IPS-18a (cell line): ENCODE results near the gene BARX1.
A peak's percentile ranks its signal among the peaks of the same experiment; 100 is the strongest.
"Not testable (repeated sequence)": the region's sequence is repeated elsewhere in the genome, so short reads cannot be mapped to it uniquely, and the experiment has no call there.

ENCODE experiments used
- H3K27ac ChIP-seq: one replicate; pipeline ENCODE4 v1.5.1; 2013; ENCODE audit warnings: low read length
- H3K27me3 ChIP-seq: one replicate; pipeline ENCODE4 v1.6.1; 2013; ENCODE audit warnings: mild to moderate bottlenecking, low read length; ENCODE audit not compliant: control insufficient read depth, insufficient read depth
- H3K36me3 ChIP-seq: one replicate; pipeline ENCODE4 v1.6.1; 2013; ENCODE audit warnings: low read depth, low read length; ENCODE audit not compliant: control insufficient read depth
- H3K4me1 ChIP-seq: one replicate; pipeline ENCODE4 v1.6.1; 2013; ENCODE audit warnings: low read depth, low read length; ENCODE audit not compliant: control insufficient read depth
- H3K4me3 ChIP-seq: one replicate; pipeline ENCODE4 v1.5.1; 2013; ENCODE audit warnings: low read length
- H3K9ac ChIP-seq: one replicate; pipeline ENCODE4 v1.6.1; 2013; ENCODE audit warnings: mild to moderate bottlenecking, low read length, moderate library complexity
- H3K9me3 ChIP-seq: one replicate; pipeline ENCODE4 v1.6.1; 2013; ENCODE audit warnings: low read depth, low read length; ENCODE audit not compliant: control insufficient read depth

The BARX1 gene

GRCh38 chr9:93948441-93949072 is 6.6 kb downstream of the BARX1 start:
- no peak overlapping the region for H3K9ac ChIP-seq
- H3K4me1 ChIP-seq, result peaks cover 44% of the 10 kb centered on the region
- no peaks in the 10 kb centered on the region for H3K36me3 ChIP-seq
- peaks cover 100% of the 10 kb centered on the region for H3K27me3 ChIP-seq
- H3K4me3 ChIP-seq, result peak overlapping the region; percentile 40
- H3K27ac ChIP-seq, result no peak overlapping the region
- H3K9me3 ChIP-seq, result no peaks in the 10 kb centered on the region

- Histone ChIP-seq H3K9ac (no peak overlapping the region), H3K9me3 (no peaks in the 10 kb centered on the region), H3K27me3 (peaks cover 100% of the 10 kb centered on the region), H3K4me3 (peak overlapping the region; percentile 40), H3K36me3 (no peaks in the 10 kb centered on the region), H3K27ac (no peak overlapping the region), H3K4me1 (peaks cover 39% of the 10 kb centered on the region)
Observed at GRCh38 chr9:93947409-93948070, 7.6 kb downstream of the BARX1 start.

DNA sequence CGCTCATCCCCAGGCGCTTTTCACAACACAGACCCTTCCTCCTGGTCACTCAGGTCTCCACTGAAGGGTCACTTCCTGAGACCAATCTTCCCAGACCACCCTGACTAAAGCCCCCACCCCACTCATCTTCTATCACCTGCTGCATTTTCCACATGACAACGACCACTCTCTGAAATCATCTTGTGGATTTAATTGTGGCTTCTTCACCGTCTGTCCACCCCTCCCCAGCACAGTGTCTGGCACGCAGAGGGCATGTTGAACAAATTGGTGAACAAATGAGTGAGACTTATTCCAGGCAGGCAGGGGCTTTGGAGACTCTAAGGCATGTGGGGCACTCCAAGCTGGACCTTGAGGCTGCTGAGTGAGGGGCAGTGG is 8.8 kb downstream of the BARX1 start:
- Histone ChIP-seq H3K27me3 (peaks cover 100% of the 10 kb centered on the region), H3K4me1 (peaks cover 33% of the 10 kb centered on the region), H3K9ac (no peak overlapping the region), H3K36me3 (no peaks in the 10 kb centered on the region), H3K9me3 (no peaks in the 10 kb centered on the region), H3K4me3 (peak overlapping the region; percentile 55), H3K27ac (no peak overlapping the region)

GRCh38 chr9:93945400-93946337 is 9.5 kb downstream of the BARX1 start:
- Histone ChIP-seq H3K27me3 (peaks cover 100% of the 10 kb centered on the region), H3K4me3 (peak overlapping the region; percentile 55), H3K27ac (no peak overlapping the region), H3K9ac (no peak overlapping the region), H3K36me3 (no peaks in the 10 kb centered on the region), H3K4me1 (peaks cover 27% of the 10 kb centered on the region), H3K9me3 (no peaks in the 10 kb centered on the region)

DNA sequence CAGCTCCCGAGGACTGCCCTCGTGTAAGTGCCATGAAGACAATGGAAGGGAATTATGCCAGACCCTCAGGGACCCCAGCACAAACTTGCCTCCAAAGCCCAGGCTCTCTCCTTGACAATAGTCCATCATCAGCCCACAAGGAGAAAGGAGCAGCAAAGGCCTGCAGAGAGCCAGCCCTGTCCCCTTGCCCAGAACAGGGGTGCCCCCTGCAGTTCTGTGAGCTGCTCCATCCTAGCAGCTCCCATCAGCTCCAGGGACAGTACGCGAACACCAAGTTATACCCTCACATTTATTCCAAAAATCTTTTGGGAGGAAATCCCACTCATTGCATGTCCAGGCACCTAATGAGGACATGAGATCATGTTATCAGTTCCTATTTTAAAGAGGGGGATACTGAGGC is 11.1 kb downstream of the BARX1 start:
- Histone ChIP-seq H3K4me3 (no peak overlapping the region), H3K36me3 (no peaks in the 10 kb centered on the region), H3K4me1 (peaks cover 16% of the 10 kb centered on the region), H3K9ac (no peak overlapping the region), H3K27me3 (peaks cover 90% of the 10 kb centered on the region), H3K9me3 (no peaks in the 10 kb centered on the region), H3K27ac (no peak overlapping the region)

DNA sequence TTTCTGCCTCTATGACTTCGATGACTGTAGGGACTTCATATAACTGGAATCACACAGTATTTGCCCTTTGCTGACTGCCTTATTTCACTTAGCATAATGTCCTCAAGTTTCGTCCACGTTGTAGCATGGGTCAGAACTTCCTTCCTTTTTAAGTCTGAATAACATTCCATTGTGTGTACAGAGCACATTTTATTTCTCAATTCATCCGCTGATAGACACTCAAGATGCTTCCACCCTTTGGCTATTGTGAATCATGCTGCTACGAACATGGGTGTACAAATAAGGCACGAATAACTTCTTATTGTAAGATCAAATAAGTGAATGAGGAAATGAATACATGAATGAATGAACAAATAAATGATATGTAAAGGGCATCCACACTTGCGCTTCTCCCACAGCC is 13.0 kb downstream of the BARX1 start:
- Histone ChIP-seq H3K36me3 (no peaks in the 10 kb centered on the region), H3K4me3 (no peak overlapping the region), H3K27me3 (peaks cover 71% of the 10 kb centered on the region), H3K9me3 (no peaks in the 10 kb centered on the region), H3K27ac (no peak overlapping the region), H3K4me1 (peaks cover 9% of the 10 kb centered on the region), H3K9ac (no peak overlapping the region)

DNA sequence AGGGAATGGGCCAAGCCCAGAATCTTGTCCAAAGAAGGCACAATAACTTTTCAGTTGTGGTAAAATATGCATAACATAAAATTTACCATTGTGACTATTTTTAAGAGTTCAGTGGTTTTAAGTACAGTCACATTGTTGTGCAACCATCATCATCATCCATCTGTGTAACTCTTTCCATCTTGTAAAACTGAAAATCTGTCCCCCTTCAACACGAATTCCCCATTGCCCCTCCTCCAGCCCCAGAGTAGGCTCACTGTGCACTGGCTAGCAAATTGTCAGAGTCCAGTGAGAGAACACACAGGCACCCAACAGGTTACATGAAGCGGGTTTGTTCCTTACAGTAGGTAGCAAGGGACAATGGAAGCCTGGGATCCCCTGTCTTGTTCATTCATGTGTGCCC is 13.7 kb downstream of the BARX1 start:
- Histone ChIP-seq H3K36me3 (no peaks in the 10 kb centered on the region), H3K4me1 (peaks cover 4% of the 10 kb centered on the region), H3K9ac (no peak overlapping the region), H3K4me3 (no peak overlapping the region), H3K9me3 (no peaks in the 10 kb centered on the region), H3K27me3 (peaks cover 64% of the 10 kb centered on the region), H3K27ac (no peak overlapping the region)

GRCh38 chr9:93940951-93941350 is 14.2 kb downstream of the BARX1 start:
- Histone ChIP-seq H3K27ac (no peak overlapping the region), H3K4me3 (no peak overlapping the region), H3K36me3 (no peaks in the 10 kb centered on the region), H3K9me3 (no peaks in the 10 kb centered on the region), H3K4me1 (no peaks in the 10 kb centered on the region), H3K9ac (no peak overlapping the region), H3K27me3 (peaks cover 59% of the 10 kb centered on the region)

GRCh38 chr9:93939589-93939988 is 15.6 kb downstream of the BARX1 start:
- not testable (repeated sequence) for H3K36me3 ChIP-seq, H3K27ac ChIP-seq, H3K9ac ChIP-seq, H3K4me1 ChIP-seq, H3K9me3 ChIP-seq, H3K4me3 ChIP-seq
- peaks cover 45% of the 10 kb centered on the region for H3K27me3 ChIP-seq

- Histone ChIP-seq H3K4me1 (no peaks in the 10 kb centered on the region), H3K9me3 (no peaks in the 10 kb centered on the region), H3K9ac (no peak overlapping the region), H3K27ac (no peak overlapping the region), H3K36me3 (no peaks in the 10 kb centered on the region), H3K4me3 (no peak overlapping the region), H3K27me3 (peaks cover 21% of the 10 kb centered on the region)
Observed at GRCh38 chr9:93937193-93937592, 18.0 kb downstream of the BARX1 start.

- no peaks in the 10 kb centered on the region for H3K36me3 ChIP-seq
- peaks cover 2% of the 10 kb centered on the region for H3K4me1 ChIP-seq
- H3K9ac ChIP-seq, result no peak overlapping the region
- no peak overlapping the region for H3K27ac ChIP-seq
- H3K27me3 ChIP-seq, result no peaks in the 10 kb centered on the region
- no peak overlapping the region for H3K4me3 ChIP-seq
- no peaks in the 10 kb centered on the region for H3K9me3 ChIP-seq
Observed at GRCh38 chr9:93931905-93932304, 23.2 kb downstream of the BARX1 start.
